SH-SY5Y (cell line): ENCODE data around the gene TNFSF11.

ENCODE experiments used
- GATA2 ChIP-seq: IDR thresholded peaks from 2 replicates; pipeline ENCODE4 v1.6.1; 2011; ENCODE audit warnings: mild to moderate bottlenecking, low read depth, low read length
- GATA3 ChIP-seq: IDR thresholded peaks from 2 replicates; pipeline ENCODE4 v1.6.1; 2011; ENCODE audit warnings: low read depth, mild to moderate bottlenecking, low read length, moderate library complexity

GRCh38 chr13:42607546-42607945 is 33.6 kb downstream of the TNFSF11 start:
- no peak for TF ChIP-seq GATA3
- no peak for TF ChIP-seq GATA2
